GM12864 (cell line): ENCODE measurements around the gene IGFBP3.
A peak's percentile ranks its signal among the peaks of the same experiment; 100 is the strongest.

Experiments
- DNase-seq: peaks from one replicate; pipeline ENCODE4 v3.0.0-alpha.2; 2011; ENCODE audit warnings: low read depth
- H3K4me3 ChIP-seq: 2 replicates; pipeline ENCODE4 v1.5.1; 2011; ENCODE audit warnings: mild to moderate bottlenecking, low read depth, low read length, control low read depth
- CTCF ChIP-seq: IDR thresholded peaks from 2 replicates; pipeline ENCODE4 v1.5.1; 2011; ENCODE audit warnings: low read depth, mild to moderate bottlenecking, moderate library complexity, low read length, control low read depth, inconsistent platforms; ENCODE audit errors: missing control alignments

The IGFBP3 gene

GRCh38 chr7:45923290-45923689 lies 2.2 kb upstream of the IGFBP3 start:
- no peak overlapping the region for H3K4me3 ChIP-seq
- DNase-seq: no peak
- peak; percentile 77 for TF ChIP-seq CTCF

DNA sequence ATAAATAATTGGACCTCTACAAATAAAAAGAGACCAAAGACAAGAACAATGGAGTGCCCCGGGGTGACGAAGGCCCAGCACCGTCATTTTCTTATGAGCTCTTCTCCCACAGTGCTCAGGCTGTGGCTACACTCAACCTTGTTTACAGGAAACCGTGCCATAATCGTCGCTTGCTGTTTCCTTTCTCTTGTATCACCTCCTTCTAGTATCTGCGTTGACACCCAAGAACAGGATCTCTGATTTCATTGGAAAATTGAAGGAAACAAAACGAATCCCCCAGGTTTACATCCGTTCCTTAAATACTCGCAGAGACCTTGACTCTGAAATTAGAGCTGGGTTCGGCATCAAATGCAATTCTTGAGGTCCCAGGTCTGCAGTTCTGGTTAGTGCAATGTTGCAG lies 1.7 kb upstream of the IGFBP3 start:
- no peak overlapping the region for H3K4me3 ChIP-seq
- DNase-seq: no peak
- TF ChIP-seq CTCF: no peak

DNA sequence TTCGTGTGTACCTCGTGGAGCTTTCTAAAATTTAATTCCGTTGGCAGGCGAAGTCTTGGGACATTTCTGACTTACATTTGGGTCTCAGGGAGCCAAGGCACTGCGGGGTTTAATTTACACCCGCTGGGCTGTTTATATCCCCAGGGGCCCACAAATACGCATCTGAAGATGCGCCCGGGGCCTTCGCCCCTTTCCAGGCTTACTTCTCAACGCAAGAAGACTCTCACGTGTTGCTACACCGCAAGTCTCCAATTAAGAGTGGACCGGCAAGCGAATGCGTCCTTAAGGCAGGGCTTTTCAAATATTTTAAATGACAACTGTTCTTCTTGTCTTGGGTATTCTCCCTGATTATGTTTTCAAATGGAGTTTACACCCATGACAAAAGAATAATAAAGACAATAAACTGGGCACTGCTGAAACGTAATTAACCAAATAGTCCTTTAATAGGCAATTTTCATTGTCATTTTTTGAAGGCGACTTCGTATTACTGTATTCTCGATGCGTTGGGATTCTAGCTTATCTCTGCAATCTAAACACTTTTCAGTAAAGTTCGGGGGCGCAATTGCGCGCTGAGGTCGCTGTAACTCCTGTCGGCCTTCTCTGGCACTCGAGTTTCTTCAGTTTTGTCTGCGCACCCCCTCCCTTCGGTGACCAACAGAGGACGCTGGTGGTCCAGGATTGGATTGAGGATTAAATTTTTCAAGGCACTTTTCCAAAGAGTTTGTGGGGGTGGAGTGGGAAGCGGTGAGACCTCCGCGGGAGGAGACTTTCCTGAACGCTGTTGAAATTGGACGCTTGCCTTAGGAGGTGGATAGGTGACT lies 837 bp upstream of the IGFBP3 start:
- DNase-seq: no peak
- H3K4me3 ChIP-seq: no peak overlapping the region
- TF ChIP-seq CTCF: peak; percentile 50

DNA sequence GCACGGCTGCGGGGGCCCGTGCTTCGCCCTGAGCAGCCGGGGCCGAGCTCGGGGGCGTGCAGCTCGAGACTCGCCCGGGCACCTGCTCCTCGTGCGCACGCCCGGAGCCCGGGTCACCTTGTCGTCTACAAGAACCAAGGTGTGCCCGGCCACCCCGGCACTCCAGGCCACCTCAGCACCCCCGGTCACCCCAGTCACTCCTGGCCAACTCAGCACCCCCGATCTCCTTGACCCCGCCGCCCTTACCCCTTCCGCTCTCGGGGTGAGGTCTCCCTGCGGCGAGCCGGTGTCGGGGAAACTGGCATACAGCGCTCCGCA lies 268 bp upstream of the IGFBP3 start:
- no peak for TF ChIP-seq CTCF
- H3K4me3 ChIP-seq: no peak overlapping the region
- no peak for DNase-seq

- no peak for TF ChIP-seq CTCF
- H3K4me3 ChIP-seq: no peak overlapping the region
- DNase-seq: no peak
Observed at GRCh38 chr7:45919993-45920459, 1.0 kb downstream of the IGFBP3 start.

- DNase-seq: no peak
- TF ChIP-seq CTCF: no peak
- H3K4me3 ChIP-seq: no peak overlapping the region
Observed at GRCh38 chr7:45919231-45919784, 1.8 kb downstream of the IGFBP3 start.

DNA sequence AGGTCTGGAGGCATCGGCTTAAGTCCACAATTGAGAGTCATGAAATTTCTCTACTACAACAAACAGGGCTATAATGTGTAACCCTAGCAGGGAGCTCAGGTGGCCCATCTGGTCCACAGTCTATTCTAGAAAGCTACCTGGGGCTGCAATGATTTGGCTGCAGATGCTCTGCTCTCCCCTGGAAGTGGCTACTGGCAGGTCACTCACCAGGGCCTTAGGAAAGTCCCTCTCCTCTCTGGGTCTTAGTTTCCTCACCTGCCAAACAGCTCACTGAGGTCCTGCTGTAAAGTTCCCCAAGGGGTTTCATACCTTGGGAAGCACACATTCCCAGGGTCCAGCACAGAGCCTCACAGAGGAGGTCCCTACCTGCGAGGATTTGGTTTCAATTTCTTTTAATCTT lies 2.5 kb downstream of the IGFBP3 start:
- H3K4me3 ChIP-seq: no peak overlapping the region
- no peak for TF ChIP-seq CTCF
- DNase-seq: no peak
